CD4-positive, alpha-beta T cell (primary cell): Measurements from ENCODE around the gene RC3H2. TPM values are rescaled to one million over a fixed set of nuclear protein-coding genes. Genes with fewer than 3 reads are reported as not detected.

Experiments
- ATAC-seq: fragments of 200-7000 bp; cut with Tn5 transposase; one replicate; pipeline ENCODE4 v1.10.0; 2022; ENCODE audit warnings: mild to moderate bottlenecking; ENCODE audit not compliant: poor library complexity
- CTCF ChIA-PET: fragments of 350-600 bp; sonication (Branson Sonifier 250); formaldehyde crosslinking; loops from one replicate; lab custom pipeline; 2021; ENCODE audit warnings: antibody characterized with exemption, inconsistent platforms; lab: Charles Lee
- POLR2A ChIA-PET: fragments of 350-600 bp; sonication (Branson Sonifier 250); formaldehyde crosslinking; loops from one replicate; lab custom pipeline; 2021; ENCODE audit warnings: antibody characterized with exemption, inconsistent platforms; lab: Charles Lee
- DNase-seq, 14 experiments: peaks; one replicate each; pipeline ENCODE4 v3.0.0-alpha.2; 2013 to 2020; ENCODE audit warnings: mixed read lengths in 2 of 14
- H3K27ac ChIP-seq, 2 donors: one replicate each; pipeline versions ENCODE4 v1.5.1 to v1.7.0; 2013; ENCODE audit warnings: low read length in 2 of 2, low read depth in 1 of 2, mild to moderate bottlenecking in 1 of 2
- H3K27me3 ChIP-seq, 2 experiments: 1 replicate in 1 of 2; 2 replicates in 1 of 2; pipeline versions ENCODE4 v1.6.1 to v1.7.0; 2013; ENCODE audit warnings: low read length in 2 of 2, control low read depth in 1 of 2, mild to moderate bottlenecking in 1 of 2, moderate library complexity in 1 of 2; ENCODE audit not compliant: insufficient read depth in 2 of 2, control insufficient read depth in 1 of 2
- H3K36me3 ChIP-seq: one replicate; pipeline ENCODE4 v1.6.1; 2013; ENCODE audit warnings: low read length, control low read depth; ENCODE audit not compliant: insufficient read depth
- H3K4me1 ChIP-seq: one replicate; pipeline ENCODE4 v1.6.1; 2013; ENCODE audit warnings: low read length, control low read depth; ENCODE audit not compliant: insufficient read depth
- H3K4me3 ChIP-seq: one replicate; pipeline ENCODE4 v1.5.1; 2013; ENCODE audit warnings: mild to moderate bottlenecking, low read length, moderate library complexity
- H3K9me3 ChIP-seq, 2 experiments: 1 replicate in 1 of 2; 2 replicates in 1 of 2; pipeline versions ENCODE4 v1.6.1 to v1.7.0; 2013; ENCODE audit warnings: low read length in 2 of 2, mild to moderate bottlenecking in 2 of 2, control low read depth in 1 of 2, moderate library complexity in 1 of 2; ENCODE audit not compliant: control insufficient read depth in 1 of 2, insufficient read depth in 1 of 2
- H3K27ac Mint-ChIP-seq: one replicate; pipeline ENCODE4 v1.8.0; 2020; ENCODE audit warnings: mixed read lengths
- H3K27me3 Mint-ChIP-seq: one replicate; pipeline ENCODE4 v1.8.0; 2021; ENCODE audit warnings: mixed read lengths
- H3K36me3 Mint-ChIP-seq: one replicate; pipeline ENCODE4 v1.8.0; 2021; ENCODE audit warnings: low read depth, mixed read lengths
- H3K4me1 Mint-ChIP-seq: one replicate; pipeline ENCODE4 v1.8.0; 2021; ENCODE audit warnings: low read depth, mixed read lengths
- H3K4me3 Mint-ChIP-seq: one replicate; pipeline ENCODE4 v1.8.0; 2020; ENCODE audit warnings: mild to moderate bottlenecking, mixed read lengths
- H3K9me3 Mint-ChIP-seq: one replicate; pipeline ENCODE4 v1.8.0; 2020; ENCODE audit warnings: mixed read lengths
- CTCF ChIP-seq: fragments of 200-600 bp; IDR thresholded peaks from one replicate; pipeline ENCODE4 v1.8.0; 2022; ENCODE audit warnings: antibody characterized with exemption, mild to moderate bottlenecking
- intact Hi-C, 2 experiments: fragments of 100-400 bp; cut with DNase I in 1 of 2; cut with micrococcal nuclease in 1 of 2; formaldehyde crosslinking; loops; one replicate each; pipeline versions ENCODE4 v1.15.1 to v1.9.0; 2023 to 2025; cut with DNase I, micrococcal nuclease
- total RNA-seq, 174 experiments: library from RNA in 2 of 174; stranded (reverse) in 2 of 174; gene quantifications; one replicate each; pipeline ENCODE4 v1.2.3 and lab custom pipeline; 2021 to 2026

Gene RC3H2
- total RNA-seq, 2 experiments from 2014 or later = 85.2 to 86.8 TPM

GRCh38 chr9:122904466-122904822, 715 bp downstream of the RC3H2 start:
- Histone ChIP-seq H3K36me3 (no peaks in the 10 kb centered on the region), H3K27ac (peak overlapping the region; percentile 87), H3K9me3 (no peaks in the 10 kb centered on the region), H3K27me3 (no peaks in the 10 kb centered on the region), H3K4me1 (peaks cover 11% of the 10 kb centered on the region), H3K4me3 (peak overlapping the region; percentile 89)
- intact Hi-C loops = loop anchor here (2.0 to 10.0 kb wide), 5 partner anchors 26 to 810 kb away; partner anchors contain the start of genes MRRF (in 1 of the 2), RABGAP1 (in 1 of the 2), RBM18 (in 1 of the 2) and TTLL11 (in 1 of the 2)
- Mint-ChIP-seq H3K36me3 (peaks cover 32% of the 10 kb centered on the region), H3K4me3 (peak overlapping the region; percentile 96), H3K27me3 (no peaks in the 10 kb centered on the region), H3K27ac (peak overlapping the region; percentile 99), H3K4me1 (peaks cover 42% of the 10 kb centered on the region), H3K9me3 (no peaks in the 10 kb centered on the region)
- DNase-seq = peak in 8 of 14 experiments; percentile 1 to 48 (median 10)
- TF ChIP-seq CTCF = no peak
- ChIA-PET CTCF (interaction anchor here (0.9 to 2.1 kb wide), 2 partner anchors 8 to 15 kb away, joined by 3 to 6 read pairs; partner anchors contain the start of gene ZBTB6), POLR2A (interaction anchor here (0.8 to 3.7 kb wide), 9 partner anchors 9 to 77 kb away, joined by 3 to 58 read pairs (median 15); partner anchors contain the start of genes PDCL, RABGAP1, ZBTB26 and ZBTB6)
- no peak for ATAC-seq

DNA sequence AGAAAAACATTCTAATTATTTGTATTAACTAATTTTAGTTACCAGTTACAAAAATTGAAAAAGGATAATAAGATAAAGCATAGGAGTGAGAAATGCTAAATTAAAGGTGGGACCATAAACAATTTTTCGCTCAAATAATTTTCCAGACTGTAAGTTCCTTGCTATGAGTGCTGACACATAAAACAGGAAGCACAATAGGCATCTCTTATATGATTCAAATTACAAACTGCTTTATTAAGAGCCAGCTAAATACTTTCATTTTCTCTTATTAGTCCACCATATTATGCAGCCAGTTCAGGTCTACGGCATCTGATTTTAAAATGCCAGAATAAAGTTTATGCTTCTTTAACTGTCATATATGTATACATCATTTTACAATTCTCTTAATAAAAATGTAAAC, 4.4 kb downstream of the RC3H2 start:
- POLR2A ChIA-PET = interaction anchor here (0.9 to 1.3 kb wide), 4 partner anchors 12 to 72 kb away, joined by 3 to 6 read pairs (median 4); partner anchors contain the start of genes PDCL, RABGAP1 and ZBTB6
- Mint-ChIP-seq H3K36me3 (peaks cover 61% of the 10 kb centered on the region), H3K4me1 (peaks cover 71% of the 10 kb centered on the region), H3K9me3 (no peaks in the 10 kb centered on the region), H3K4me3 (peak overlapping the region; percentile 64), H3K27ac (peak overlapping the region; percentile 81), H3K27me3 (no peaks in the 10 kb centered on the region)
- Histone ChIP-seq H3K36me3 (peaks cover 22% of the 10 kb centered on the region), H3K9me3 (no peaks in the 10 kb centered on the region), H3K27ac (peak overlapping the region in 1 of 2 donors; percentile 14), H3K4me1 (peaks cover 28% of the 10 kb centered on the region), H3K4me3 (peak overlapping the region; percentile 36), H3K27me3 (no peaks in the 10 kb centered on the region)
- no peak for TF ChIP-seq CTCF
- intact Hi-C loops = loop anchor here (10.0 kb wide), 2 partner anchors 636 to 806 kb away; partner anchors contain the start of genes MRRF (in 1 of the 2), RBM18 (in 1 of the 2) and TTLL11 (in 1 of the 2)
- DNase-seq (peak in 3 of 14 experiments; percentile 40 to 69 (median 47)), ATAC-seq (no peak)
- CTCF ChIA-PET = interaction anchor here (0.7 to 1.2 kb wide), 2 partner anchors 13 to 31 kb away, joined by 4 to 5 read pairs; no protein-coding TSS in a partner anchor

DNA sequence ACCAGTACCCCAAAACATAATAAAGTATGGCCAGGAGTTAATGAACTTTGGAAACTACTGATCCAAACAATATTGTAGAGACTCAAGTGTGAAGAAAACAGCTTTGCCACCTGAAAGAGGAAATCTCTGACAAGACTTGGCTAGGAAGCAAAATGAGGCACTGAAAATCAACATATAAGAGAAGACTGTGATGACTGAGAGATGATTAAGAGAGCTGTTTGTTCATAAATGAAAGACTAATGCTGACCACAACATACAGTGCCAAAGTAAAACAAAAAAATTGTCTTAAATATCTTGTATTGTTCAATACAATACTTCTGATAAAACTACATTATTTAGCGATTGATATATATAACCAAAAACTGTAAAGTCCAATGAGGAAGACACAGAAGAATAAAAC, 7.2 kb downstream of the RC3H2 start:
- Mint-ChIP-seq H3K27ac (peak overlapping the region; percentile 76), H3K36me3 (peaks cover 65% of the 10 kb centered on the region), H3K4me3 (no peak overlapping the region), H3K9me3 (no peaks in the 10 kb centered on the region), H3K27me3 (no peaks in the 10 kb centered on the region), H3K4me1 (peaks cover 50% of the 10 kb centered on the region)
- intact Hi-C loops = loop anchor here in 1 of 2 experiments (5.0 kb wide), 1 partner anchor 94 kb away; no protein-coding TSS in a partner anchor
- Histone ChIP-seq H3K27me3 (no peaks in the 10 kb centered on the region), H3K27ac (no peak overlapping the region), H3K4me1 (peaks cover 28% of the 10 kb centered on the region), H3K9me3 (no peaks in the 10 kb centered on the region), H3K4me3 (no peak overlapping the region), H3K36me3 (peaks cover 46% of the 10 kb centered on the region)
- CTCF ChIA-PET = interaction anchor here (2.1 kb wide), 1 partner anchor 10 kb away, joined by 5 read pairs; no protein-coding TSS in a partner anchor
- no peak for DNase-seq
- POLR2A ChIA-PET = interaction anchor here (0.9 kb wide), 1 partner anchor 15 kb away, joined by 3 read pairs; no protein-coding TSS in a partner anchor
- no peak for ATAC-seq
- TF ChIP-seq CTCF = no peak
